GM23338 (cell line): ENCODE results near the gene DNMT1.

Experiments
- EZH2 ChIP-seq: fragments of 200-600 bp; sonication (generic); IDR thresholded peaks from one replicate; pipeline ENCODE4 v1.8.0; 2017; ENCODE audit warnings: antibody characterized with exemption, mild to moderate bottlenecking, low read depth; ENCODE audit not compliant: unreplicated experiment
- TF ChIP-seq, protein P1 (sequence below), 2 experiments: fragments of 200-600 bp in 1 of 2; sonication (generic) in 1 of 2; conservative IDR thresholded peaks; 2 replicates each; pipeline versions ENCODE4 v1.5.1 to v1.6.1; 2016 to 2017; ENCODE audit warnings: antibody characterized with exemption in 2 of 2, low read depth in 2 of 2, mild to moderate bottlenecking in 2 of 2, moderate library complexity in 1 of 2

DNA sequence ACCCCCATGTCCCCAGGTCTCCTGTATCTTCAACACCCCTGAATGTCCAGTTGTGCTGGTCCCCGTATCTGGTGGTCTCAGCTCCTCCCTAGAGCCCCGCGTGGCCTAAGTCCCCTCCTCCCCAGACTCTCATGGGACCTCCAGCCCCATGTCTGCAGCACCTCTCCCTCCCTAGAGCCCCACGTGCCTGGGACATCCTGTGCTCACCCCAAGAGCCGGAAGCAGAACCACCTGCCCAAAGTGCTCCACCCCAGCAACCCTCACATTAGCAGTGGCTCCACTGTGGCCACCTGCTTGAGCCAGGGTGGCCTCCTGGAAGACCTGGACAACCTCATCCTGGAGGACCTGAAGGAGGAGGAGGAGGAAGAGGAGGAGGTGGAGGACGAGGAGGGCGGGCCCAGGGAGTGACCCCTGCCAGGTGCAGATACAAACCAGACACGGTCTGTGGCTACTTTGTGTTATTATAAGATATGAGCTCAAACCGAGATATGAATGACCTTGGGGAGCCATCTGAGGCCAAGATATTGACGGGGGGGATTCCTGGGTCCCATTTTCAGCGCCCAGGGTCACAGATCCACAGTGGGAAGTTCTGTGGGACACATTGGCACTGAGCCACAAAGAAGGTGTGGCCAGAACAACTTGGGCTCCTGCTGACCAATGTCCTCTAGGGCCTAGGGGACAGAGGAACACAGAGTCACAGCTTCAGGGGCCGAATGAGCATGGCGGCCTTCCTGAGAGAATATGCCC lies 102.7 kb downstream of the DNMT1 start:
- TF ChIP-seq, protein P1, sequence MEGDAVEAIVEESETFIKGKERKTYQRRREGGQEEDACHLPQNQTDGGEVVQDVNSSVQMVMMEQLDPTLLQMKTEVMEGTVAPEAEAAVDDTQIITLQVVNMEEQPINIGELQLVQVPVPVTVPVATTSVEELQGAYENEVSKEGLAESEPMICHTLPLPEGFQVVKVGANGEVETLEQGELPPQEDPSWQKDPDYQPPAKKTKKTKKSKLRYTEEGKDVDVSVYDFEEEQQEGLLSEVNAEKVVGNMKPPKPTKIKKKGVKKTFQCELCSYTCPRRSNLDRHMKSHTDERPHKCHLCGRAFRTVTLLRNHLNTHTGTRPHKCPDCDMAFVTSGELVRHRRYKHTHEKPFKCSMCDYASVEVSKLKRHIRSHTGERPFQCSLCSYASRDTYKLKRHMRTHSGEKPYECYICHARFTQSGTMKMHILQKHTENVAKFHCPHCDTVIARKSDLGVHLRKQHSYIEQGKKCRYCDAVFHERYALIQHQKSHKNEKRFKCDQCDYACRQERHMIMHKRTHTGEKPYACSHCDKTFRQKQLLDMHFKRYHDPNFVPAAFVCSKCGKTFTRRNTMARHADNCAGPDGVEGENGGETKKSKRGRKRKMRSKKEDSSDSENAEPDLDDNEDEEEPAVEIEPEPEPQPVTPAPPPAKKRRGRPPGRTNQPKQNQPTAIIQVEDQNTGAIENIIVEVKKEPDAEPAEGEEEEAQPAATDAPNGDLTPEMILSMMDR (conservative IDR thresholded peaks at IDR 0.05; ENCODE audit: low read depth in 2 of 2): no peak
- TF ChIP-seq EZH2: no peak
